CD4-positive, alpha-beta T cell treated with Interleukin-21 for 1 hour (primary cell): ENCODE results near the gene TENT5C.

Source experiments
- DNase-seq: peaks from one replicate; pipeline ENCODE4 v3.0.0-alpha.2; 2020

TENT5C gene

GRCh38 chr1:117574161-117574835 is 31.6 kb upstream of the TENT5C start:
- no peak for DNase-seq

- DNase-seq = no peak
Measured at GRCh38 chr1:117575586-117576225, 30.1 kb upstream of the TENT5C start.

GRCh38 chr1:117576236-117576635 is 29.6 kb upstream of the TENT5C start:
- DNase-seq = no peak

- no peak for DNase-seq
Measured at GRCh38 chr1:117577191-117577885, 28.5 kb upstream of the TENT5C start.

- DNase-seq = no peak
Measured at GRCh38 chr1:117578466-117578865, 27.4 kb upstream of the TENT5C start.

- no peak for DNase-seq
Measured at GRCh38 chr1:117579221-117579906, 26.5 kb upstream of the TENT5C start.

- no peak for DNase-seq
Measured at GRCh38 chr1:117580436-117580835, 25.4 kb upstream of the TENT5C start.

GRCh38 chr1:117580882-117581281 is 25.0 kb upstream of the TENT5C start:
- no peak for DNase-seq

GRCh38 chr1:117581391-117581943 is 24.4 kb upstream of the TENT5C start:
- DNase-seq = no peak

- DNase-seq = no peak
Measured at GRCh38 chr1:117582451-117582850, 23.4 kb upstream of the TENT5C start.

- no peak for DNase-seq
Measured at GRCh38 chr1:117583247-117583646, 22.6 kb upstream of the TENT5C start.

GRCh38 chr1:117584181-117584580 is 21.7 kb upstream of the TENT5C start:
- no peak for DNase-seq

GRCh38 chr1:117585086-117585485 is 20.8 kb upstream of the TENT5C start:
- no peak for DNase-seq

- no peak for DNase-seq
Measured at GRCh38 chr1:117586337-117586736, 19.5 kb upstream of the TENT5C start.

GRCh38 chr1:117586747-117587498 is 18.9 kb upstream of the TENT5C start:
- no peak for DNase-seq

GRCh38 chr1:117587499-117588356 is 18.1 kb upstream of the TENT5C start:
- no peak for DNase-seq

- DNase-seq = no peak
Measured at GRCh38 chr1:117589544-117589943, 16.3 kb upstream of the TENT5C start.

- no peak for DNase-seq
Measured at GRCh38 chr1:117590273-117590925, 15.4 kb upstream of the TENT5C start.

GRCh38 chr1:117591252-117591651 is 14.6 kb upstream of the TENT5C start:
- no peak for DNase-seq

GRCh38 chr1:117592155-117592554 is 13.7 kb upstream of the TENT5C start:
- DNase-seq = no peak
